Keratinocyte (primary cell): ENCODE measurements around the gene EYA3. TPM values are rescaled to one million over a fixed set of nuclear protein-coding genes. Genes with fewer than 3 reads are reported as not detected.

Source experiments
- DNase-seq: peaks from one replicate; pipeline ENCODE4 v3.0.0-alpha.2; 2011; ENCODE audit warnings: low read depth, missing footprints, low spot score
- FAIRE-seq: peaks from 2 replicates; lab custom pipeline; 2011; peaks lifted over from hg19 to GRCh38; lab: Jason Lieb, UNC
- H2AFZ ChIP-seq: 2 replicates; pipeline ENCODE4 v1.6.0; 2012; ENCODE audit warnings: low read length, control low read depth, inconsistent platforms; ENCODE audit not compliant: control insufficient read depth
- H3K27ac ChIP-seq: 2 replicates; pipeline ENCODE4 v1.5.1; 2011; ENCODE audit warnings: low read length; ENCODE audit not compliant: control insufficient read depth, insufficient read depth
- H3K27me3 ChIP-seq: 3 replicates; pipeline ENCODE4 v1.6.0; 2011; ENCODE audit warnings: low read length; ENCODE audit not compliant: control insufficient read depth, insufficient read depth; ENCODE audit errors: extremely low read depth
- H3K36me3 ChIP-seq, 2 experiments: 2 replicates in 1 of 2; 3 replicates in 1 of 2; pipeline ENCODE4 v1.5.1; 2011; ENCODE audit warnings: low read length in 2 of 2, mild to moderate bottlenecking in 1 of 2; ENCODE audit not compliant: control insufficient read depth in 2 of 2, insufficient read depth in 2 of 2; ENCODE audit errors: extremely low read depth in 1 of 2
- H3K4me1 ChIP-seq: 3 replicates; pipeline ENCODE4 v1.5.1; 2011; ENCODE audit warnings: low read length; ENCODE audit not compliant: control insufficient read depth, insufficient read depth; ENCODE audit errors: extremely low read depth
- H3K4me2 ChIP-seq: 3 replicates; pipeline ENCODE4 v1.6.0; 2011; ENCODE audit warnings: low read depth, low read length; ENCODE audit not compliant: control insufficient read depth, insufficient read depth; ENCODE audit errors: extremely low read depth
- H3K4me3 ChIP-seq, 3 experiments: fragments of 200-600 bp in 1 of 3; sonication (generic) in 1 of 3; 2 replicates in 2 of 3; 3 replicates in 1 of 3; pipeline ENCODE4 v1.5.1; 2011 to 2016; ENCODE audit warnings: low read length in 3 of 3, mild to moderate bottlenecking in 3 of 3, control low read depth in 2 of 3, inconsistent platforms in 1 of 3, low read depth in 1 of 3, mixed read lengths in 1 of 3, mixed run types in 1 of 3, moderate library complexity in 1 of 3; ENCODE audit not compliant: control insufficient read depth in 2 of 3, insufficient read depth in 2 of 3; ENCODE audit errors: extremely low read depth in 1 of 3
- H3K79me2 ChIP-seq: 2 replicates; pipeline ENCODE4 v1.6.0; 2012; ENCODE audit warnings: low read length; ENCODE audit not compliant: control insufficient read depth, insufficient read depth
- H3K9ac ChIP-seq: 3 replicates; pipeline ENCODE4 v1.6.0; 2011; ENCODE audit warnings: low read length; ENCODE audit not compliant: control insufficient read depth, insufficient read depth; ENCODE audit errors: extremely low read depth
- H3K9me1 ChIP-seq: 3 replicates; pipeline ENCODE4 v1.6.0; 2011; ENCODE audit warnings: low read length; ENCODE audit not compliant: control insufficient read depth, insufficient read depth; ENCODE audit errors: extremely low read depth
- H3K9me3 ChIP-seq: 2 replicates; pipeline ENCODE4 v1.5.1; 2012; ENCODE audit warnings: low read depth, low read length; ENCODE audit not compliant: control insufficient read depth
- H4K20me1 ChIP-seq: 3 replicates; pipeline ENCODE4 v1.6.0; 2011; ENCODE audit warnings: low read length; ENCODE audit not compliant: control insufficient read depth, insufficient read depth; ENCODE audit errors: extremely low read depth
- EZH2 ChIP-seq: IDR thresholded peaks from one replicate; pipeline ENCODE4 v1.6.1; 2012; ENCODE audit warnings: inconsistent platforms, mild to moderate bottlenecking, low read length, moderate library complexity
- dilution Hi-C: fragments of 300-500 bp; cut with MboI; formaldehyde crosslinking; loops from one replicate; pipeline ENCODE4 v1.7.0; 2020; ENCODE audit warnings: low sequenced_read_pairs; ENCODE audit not compliant: extremely low pct_ligation_motif_present
- polyA plus RNA-seq, 5 experiments: library from polyadenylated mRNA; depleted of rRNA in 3 of 5; stranded (reverse) in 3 of 5; stranded (forward) in 1 of 5; unstranded in 1 of 5; fragments of >200 nt; gene quantifications; 1 replicate in 1 of 5; 2 replicates in 3 of 5; 3 replicates in 1 of 5; pipeline versions ENCODE4 v1.2.1 to v1.2.3, GENCODE V29; 2011 to 2012; ENCODE audit warnings: missing spikeins in 2 of 5, low read depth in 1 of 5, low replicate concordance in 1 of 5
- TF ChIP-seq, protein P1 (sequence below), 3 experiments: IDR thresholded peaks in 1 of 3; conservative IDR thresholded peaks in 1 of 3; optimal IDR thresholded peaks in 1 of 3; 2 replicates in 2 of 3; 3 replicates in 1 of 3; pipeline versions ENCODE3 to v1.5.1; 2011; ENCODE audit warnings: low read length in 3 of 3, mild to moderate bottlenecking in 3 of 3, moderate library complexity in 2 of 3, control low read depth in 1 of 3, inconsistent platforms in 1 of 3; ENCODE audit not compliant: insufficient read depth in 2 of 3; ENCODE audit errors: extremely low read depth in 1 of 3

EYA3 gene
- polyA plus RNA-seq, 1 donor (not counting 4 experiments of a cell fraction or from before 2014, with no cell fraction given): 17.6 TPM

DNA sequence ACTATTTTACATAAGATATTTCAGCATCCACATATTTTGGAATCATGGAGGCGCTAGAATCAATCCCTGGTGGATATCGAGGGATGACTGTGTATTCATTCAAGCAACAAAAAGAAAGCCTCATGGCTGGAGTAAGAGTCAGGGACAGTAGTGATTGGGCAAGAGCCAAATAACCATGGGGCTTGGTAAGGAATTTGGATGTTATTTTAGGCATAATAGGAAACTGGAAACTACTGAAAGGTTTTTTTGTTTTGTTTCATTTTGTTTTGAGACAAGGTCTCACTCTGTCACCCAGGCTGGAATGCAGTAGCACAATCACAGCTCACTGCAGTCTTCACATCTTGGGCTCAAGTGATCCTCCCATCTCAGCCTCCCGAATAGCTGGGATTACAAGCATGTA, 33.8 kb upstream of the EYA3 start:
- DNase-seq (no peak), FAIRE-seq (no peak)
- TF ChIP-seq, protein P1, sequence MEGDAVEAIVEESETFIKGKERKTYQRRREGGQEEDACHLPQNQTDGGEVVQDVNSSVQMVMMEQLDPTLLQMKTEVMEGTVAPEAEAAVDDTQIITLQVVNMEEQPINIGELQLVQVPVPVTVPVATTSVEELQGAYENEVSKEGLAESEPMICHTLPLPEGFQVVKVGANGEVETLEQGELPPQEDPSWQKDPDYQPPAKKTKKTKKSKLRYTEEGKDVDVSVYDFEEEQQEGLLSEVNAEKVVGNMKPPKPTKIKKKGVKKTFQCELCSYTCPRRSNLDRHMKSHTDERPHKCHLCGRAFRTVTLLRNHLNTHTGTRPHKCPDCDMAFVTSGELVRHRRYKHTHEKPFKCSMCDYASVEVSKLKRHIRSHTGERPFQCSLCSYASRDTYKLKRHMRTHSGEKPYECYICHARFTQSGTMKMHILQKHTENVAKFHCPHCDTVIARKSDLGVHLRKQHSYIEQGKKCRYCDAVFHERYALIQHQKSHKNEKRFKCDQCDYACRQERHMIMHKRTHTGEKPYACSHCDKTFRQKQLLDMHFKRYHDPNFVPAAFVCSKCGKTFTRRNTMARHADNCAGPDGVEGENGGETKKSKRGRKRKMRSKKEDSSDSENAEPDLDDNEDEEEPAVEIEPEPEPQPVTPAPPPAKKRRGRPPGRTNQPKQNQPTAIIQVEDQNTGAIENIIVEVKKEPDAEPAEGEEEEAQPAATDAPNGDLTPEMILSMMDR (optimal IDR thresholded peaks at IDR 0.05 in 1 of 3, IDR thresholded peaks at IDR 0.05 in 1 of 3, conservative IDR thresholded peaks at IDR 0.05 in 1 of 3; ENCODE audit: extremely low read depth in 1 of 3, insufficient read depth in 2 of 3, low read length in 3 of 3): no peak
- H2AFZ ChIP-seq: no peak overlapping the region
- H3K4me3 ChIP-seq: no peak overlapping the region
- no peaks in the 10 kb centered on the region for H3K36me3 ChIP-seq
- H3K79me2 ChIP-seq: no peaks in the 10 kb centered on the region
- no peaks in the 10 kb centered on the region for H3K9me1 ChIP-seq
- H3K4me1 ChIP-seq: peaks cover 8% of the 10 kb centered on the region
- no peaks in the 10 kb centered on the region for H4K20me1 ChIP-seq
- no peak overlapping the region for H3K27ac ChIP-seq
- H3K9me3 ChIP-seq: no peaks in the 10 kb centered on the region
- H3K4me2 ChIP-seq: no peak overlapping the region
- H3K27me3 ChIP-seq: no peaks in the 10 kb centered on the region
- H3K9ac ChIP-seq: no peak overlapping the region
- dilution Hi-C loops: no loop called here

DNA sequence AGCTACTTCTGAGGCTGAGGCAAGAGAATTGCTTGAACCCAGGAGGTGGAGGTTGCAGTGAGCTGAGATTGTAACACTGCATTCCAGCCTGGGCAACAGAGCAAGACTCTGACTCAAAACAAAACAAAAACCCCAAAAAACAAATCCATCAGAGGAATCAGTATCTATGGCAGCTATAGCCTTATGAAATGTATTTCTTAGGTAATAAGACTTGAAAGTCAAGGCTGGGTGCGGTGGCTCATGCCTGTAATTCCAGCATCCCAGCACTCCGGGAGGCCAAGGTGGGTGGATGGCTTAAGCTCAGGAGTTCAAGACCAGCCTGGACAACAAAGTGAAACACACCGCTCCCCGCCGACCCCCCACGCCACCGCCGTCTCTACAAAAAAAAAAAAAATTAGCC, 31.1 kb upstream of the EYA3 start:
- Histone ChIP-seq H3K9ac (no peak overlapping the region), H3K9me3 (no peaks in the 10 kb centered on the region), H3K79me2 (no peaks in the 10 kb centered on the region), H3K9me1 (no peaks in the 10 kb centered on the region), H3K4me2 (no peak overlapping the region), H3K36me3 (no peaks in the 10 kb centered on the region), H4K20me1 (no peaks in the 10 kb centered on the region), H2AFZ (no peak overlapping the region), H3K27ac (no peak overlapping the region), H3K4me3 (no peak overlapping the region), H3K4me1 (peaks cover 8% of the 10 kb centered on the region), H3K27me3 (no peaks in the 10 kb centered on the region)
- no peak for TF ChIP-seq EZH2
- TF ChIP-seq, protein P1 (optimal IDR thresholded peaks at IDR 0.05 in 1 of 3, IDR thresholded peaks at IDR 0.05 in 1 of 3, conservative IDR thresholded peaks at IDR 0.05 in 1 of 3; ENCODE audit: extremely low read depth in 1 of 3, insufficient read depth in 2 of 3, low read length in 3 of 3): no peak
- FAIRE-seq (no peak), DNase-seq (no peak)
- dilution Hi-C loops: no loop called here
